Activated effector memory CD4-positive, alpha-beta T cell treated with anti-CD3 and anti-CD28 coated beads, Interleukin-2, amount 50 U/mL, for 16 hours (primary cell): ENCODE results near the gene GPR162.
A peak's percentile ranks its signal among the peaks of the same experiment; 100 is the strongest.

Experiments used
- DNase-seq: peaks from one replicate; pipeline ENCODE4 v3.0.0-alpha.2; 2020

Gene GPR162

DNA sequence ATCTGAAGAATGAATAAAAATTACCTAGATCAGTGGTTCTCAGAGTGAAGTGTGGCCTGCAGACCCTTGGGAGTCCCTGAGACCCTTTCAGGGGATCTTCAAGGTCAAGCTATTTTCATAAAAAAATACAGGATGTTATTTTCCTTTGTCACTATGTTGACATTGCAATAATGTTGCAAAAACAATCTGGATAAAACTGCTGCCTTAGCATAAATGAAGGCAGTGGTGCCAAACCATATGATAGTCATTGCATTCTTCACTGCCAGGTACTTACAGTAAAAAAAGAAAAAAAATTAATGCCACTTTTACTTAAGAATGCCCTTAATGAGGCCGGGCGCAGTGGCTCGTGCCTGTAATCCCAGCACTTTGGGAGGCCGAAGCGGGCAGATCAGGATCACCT is 34.3 kb upstream of the GPR162 start:
- no peak for DNase-seq

DNA sequence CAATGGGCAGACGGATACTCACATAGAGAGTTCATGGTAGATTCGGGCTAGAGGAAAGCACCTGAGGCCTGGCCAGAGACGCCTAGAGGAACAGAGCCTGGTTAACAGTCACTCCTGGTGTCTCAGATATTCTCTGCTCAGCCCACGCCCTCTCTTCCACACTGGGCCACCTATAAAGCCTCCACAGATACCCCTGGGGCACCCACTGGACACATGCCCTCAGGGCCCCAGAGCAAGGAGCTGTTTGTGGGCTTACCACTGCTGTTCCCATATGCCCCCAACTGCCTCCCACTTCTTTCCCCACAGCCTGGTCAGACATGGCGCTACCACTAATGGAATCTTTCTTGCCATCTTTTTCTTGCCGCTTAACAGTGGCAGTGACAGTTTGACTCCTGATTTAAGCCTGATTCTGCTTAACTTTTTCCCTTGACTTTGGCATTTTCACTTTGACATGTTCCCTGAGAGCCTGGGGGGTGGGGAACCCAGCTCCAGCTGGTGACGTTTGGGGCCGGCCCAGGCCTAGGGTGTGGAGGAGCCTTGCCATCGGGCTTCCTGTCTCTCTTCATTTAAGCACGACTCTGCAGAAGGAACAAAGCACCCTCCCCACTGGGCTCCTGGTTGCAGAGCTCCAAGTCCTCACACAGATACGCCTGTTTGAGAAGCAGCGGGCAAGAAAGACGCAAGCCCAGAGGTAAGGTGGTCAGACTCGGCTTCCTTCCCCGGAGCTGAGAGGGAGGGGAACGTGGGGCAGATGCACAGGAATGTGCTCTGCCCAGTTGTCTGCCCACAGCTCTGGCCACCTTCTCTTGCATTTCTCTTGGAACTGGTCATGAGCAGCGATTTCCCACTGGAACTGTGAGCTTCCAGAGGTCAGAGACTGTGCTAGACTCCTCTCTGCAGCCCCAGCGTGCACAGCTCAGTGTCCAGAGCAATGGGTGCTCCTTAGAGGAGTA is 32.4 kb upstream of the GPR162 start, which contains the start of gene CD4:
Gene CD4 (plus strand): TSS at position 557 of the 953 bp plus-strand sequence. CDS start 10,611 bp downstream, outside the sequence.
- DNase-seq = peak; percentile 90

DNA sequence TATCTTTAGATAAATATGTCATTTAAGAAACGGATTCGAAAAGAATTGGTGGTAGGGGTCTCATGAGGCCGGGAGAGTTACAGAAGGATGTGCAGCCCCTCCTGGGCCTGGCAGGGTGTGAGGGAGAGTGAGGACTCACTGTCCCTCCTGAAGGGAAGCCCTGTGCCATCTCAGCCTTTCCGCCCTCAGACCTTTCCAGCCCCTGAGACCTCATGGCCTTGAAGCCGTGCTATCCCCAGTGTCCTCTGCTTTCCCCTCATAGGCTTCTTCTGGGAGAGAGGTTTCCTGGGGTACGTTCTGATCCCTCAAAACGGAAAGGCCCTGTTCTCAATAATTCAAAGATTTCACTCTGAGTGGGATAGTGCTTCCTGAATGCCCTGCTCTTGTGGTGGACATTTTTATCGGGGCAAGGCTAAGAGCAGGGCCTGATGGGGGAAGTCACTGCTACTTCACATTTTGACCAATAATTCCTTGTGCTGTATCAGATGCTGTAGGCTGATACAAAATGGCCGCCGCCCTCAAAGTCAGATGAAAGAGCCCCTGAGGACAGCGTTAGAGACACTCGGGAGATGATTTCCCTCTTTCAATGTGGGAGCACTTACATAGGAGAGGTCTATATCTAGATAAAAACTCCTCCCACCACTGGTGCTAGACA is 31.0 kb upstream of the GPR162 start:
- peak; percentile 83 for DNase-seq

DNA sequence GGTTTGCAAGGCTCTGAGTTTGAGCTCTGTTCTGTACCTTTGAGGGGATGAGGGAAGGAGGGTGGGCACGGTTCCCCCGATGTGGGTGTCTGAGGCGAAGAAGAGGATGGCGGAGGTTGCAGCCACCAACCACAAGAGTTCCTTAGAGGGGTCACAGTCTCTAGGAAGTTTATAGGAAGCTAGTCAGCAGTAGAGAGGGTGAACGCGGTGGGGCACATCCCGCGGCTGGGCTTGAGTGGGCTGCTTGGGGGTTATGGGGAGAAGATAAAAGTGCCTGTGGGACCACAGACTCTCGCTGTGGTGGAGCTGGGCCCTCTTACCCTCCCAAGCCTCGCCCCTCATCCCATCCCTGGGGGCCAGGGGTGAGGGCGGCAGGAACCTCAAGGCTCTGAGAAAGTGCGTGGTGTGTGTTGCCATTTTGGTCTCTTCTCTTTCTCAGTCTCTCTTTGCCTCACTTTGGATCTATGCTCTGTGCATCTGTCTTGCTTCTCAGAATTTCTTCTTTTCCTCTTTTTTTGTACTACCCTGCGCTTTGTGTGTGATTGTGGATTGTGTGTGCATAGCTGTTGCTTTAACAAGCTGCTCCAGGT is 29.6 kb upstream of the GPR162 start:
- DNase-seq = peak; percentile 73

DNA sequence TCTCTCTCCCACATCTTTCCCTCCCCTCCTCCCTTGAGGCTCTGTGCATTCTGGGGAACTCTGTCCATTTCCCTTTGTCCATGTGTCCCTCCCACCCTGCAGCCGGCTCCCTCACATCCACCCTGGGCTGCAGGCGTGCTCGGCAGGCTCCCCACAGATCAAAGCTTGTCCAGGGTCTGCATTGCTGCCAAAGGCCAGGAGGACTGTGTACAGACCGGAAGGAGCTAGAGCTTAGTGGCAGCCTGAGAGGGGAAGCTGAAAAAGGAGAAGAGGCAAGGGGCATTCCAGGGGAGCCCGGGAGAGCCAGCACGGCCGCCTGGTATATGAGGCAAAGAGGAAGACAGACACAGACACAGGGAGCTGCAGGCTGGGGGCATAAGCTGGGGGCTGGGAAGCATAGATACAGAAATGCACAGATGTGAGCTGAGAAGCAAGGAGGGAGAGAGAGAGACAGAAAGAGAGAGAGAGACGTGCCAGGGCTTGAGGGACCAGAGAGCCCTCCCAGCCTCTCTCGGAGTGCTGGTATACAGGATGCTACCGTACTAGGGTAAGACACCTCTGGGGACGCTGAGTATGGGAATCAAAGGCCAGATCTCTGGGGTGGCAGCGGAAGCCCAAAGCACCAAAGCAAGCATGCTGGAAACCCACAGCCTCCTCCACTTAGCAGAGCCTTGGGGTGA is 29.0 kb upstream of the GPR162 start:
- peak; percentile 75 for DNase-seq

DNA sequence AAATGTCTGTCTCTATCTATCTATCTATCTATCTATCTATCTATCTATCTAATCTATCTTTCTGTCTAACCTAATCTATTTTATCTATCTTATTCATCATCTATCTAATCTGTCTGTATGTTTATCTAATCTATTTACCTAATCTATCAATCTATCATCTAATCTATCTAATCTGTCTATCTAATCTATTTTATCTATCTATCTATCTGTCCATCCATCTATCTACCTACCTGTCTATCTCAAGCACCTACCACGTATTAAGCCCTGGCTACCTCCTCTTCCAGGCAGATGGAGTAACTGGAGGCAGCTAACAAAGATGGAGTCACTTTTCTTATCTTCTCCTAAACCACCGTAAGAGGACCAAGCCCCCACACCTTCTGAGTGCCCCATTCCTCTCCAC is 26.5 kb upstream of the GPR162 start:
- DNase-seq = no peak

DNA sequence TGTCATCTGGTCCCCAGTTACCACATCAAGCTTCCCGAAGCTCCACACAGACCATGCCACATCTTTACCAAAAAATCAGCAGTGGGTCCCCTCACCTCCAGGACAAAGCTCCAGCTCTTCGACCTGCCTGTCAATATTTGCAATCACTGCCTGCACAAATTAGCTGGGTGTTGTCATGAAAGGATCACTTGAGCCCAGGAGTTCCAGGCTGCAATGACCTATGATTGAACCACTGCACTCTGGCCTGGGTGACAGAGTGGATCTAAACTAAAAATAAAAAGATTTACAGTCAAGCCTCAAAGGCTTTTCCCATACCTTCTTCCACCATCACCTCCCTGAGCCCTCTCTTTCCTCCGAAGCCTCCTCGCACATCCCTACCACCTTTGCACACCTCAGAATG is 25.0 kb upstream of the GPR162 start:
- no peak for DNase-seq

DNA sequence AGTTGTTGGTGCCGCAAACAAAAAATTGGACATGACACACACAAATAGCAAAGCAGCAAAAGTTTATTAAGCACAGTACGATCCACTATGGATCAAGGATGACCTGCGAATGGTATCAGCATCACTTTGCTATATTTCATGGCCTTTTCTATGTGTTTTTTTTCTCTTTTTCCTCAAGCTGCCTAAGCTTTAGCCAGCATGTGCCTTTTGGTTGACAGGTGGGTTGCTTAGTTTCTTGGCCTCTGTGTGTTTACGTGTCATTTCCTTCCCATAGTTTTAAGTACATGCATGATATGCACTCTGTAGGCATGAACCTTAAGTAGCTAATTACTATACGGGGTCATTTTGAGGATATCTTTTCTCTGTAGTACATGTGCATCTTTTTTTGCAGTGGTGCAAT is 22.5 kb upstream of the GPR162 start:
- DNase-seq = no peak

DNA sequence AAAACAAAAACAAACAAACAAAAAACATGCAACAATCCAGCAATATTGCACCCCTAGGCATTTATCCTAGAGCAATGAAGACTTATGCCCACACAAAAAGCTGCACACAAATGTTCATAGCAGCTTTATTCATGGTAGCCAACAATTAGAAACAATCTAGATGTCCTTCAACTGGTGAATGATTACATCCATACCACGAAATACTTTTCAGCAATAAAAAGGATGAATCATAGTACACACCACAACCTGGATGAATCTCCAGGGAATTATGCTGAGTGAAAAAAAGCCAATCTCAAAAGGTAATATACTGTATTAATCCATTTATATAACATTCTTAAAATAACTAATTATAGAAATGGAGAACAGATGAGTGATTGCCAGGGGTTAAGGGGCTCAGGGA is 14.5 kb upstream of the GPR162 start:
- DNase-seq = no peak

DNA sequence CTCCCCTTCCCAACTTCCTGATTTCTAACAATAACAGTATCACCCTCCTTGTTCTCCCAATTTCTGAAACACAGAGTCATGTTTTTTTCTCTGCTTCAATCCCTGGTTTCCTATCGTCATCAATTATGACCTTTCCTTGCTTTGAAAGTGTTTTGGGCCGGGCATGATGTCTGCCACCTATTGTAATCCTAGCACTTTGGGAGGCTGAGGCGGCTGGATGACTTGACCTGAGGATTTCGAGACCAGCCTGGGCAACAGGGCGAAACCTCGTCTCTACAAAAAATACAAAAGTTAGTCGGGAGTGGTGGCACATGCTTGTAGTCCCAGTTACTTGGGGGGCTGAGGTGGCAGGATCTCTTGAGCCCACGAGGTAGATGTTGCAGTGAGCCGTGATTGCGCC is 12.6 kb upstream of the GPR162 start:
- DNase-seq = no peak

DNA sequence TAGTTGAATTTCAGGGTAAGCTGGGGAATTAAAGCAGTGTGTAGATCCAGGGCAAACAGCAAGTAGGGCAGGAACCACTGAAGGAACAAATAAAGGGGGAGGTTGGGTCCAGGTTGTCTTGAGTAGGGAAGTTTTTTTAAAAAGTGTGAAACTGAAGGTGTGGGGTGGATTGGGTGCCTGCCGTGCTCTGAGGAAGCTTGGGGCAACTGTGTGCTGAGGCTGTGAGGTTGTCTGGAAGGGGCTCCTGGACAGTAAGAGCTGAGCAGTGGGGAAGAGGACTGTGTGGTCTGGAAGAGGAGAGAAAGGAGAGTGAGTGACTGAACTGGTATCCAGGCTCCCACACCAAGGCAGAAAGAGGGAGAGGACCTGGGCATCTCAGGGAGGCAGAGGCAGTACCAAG is 10.9 kb upstream of the GPR162 start:
- no peak for DNase-seq

DNA sequence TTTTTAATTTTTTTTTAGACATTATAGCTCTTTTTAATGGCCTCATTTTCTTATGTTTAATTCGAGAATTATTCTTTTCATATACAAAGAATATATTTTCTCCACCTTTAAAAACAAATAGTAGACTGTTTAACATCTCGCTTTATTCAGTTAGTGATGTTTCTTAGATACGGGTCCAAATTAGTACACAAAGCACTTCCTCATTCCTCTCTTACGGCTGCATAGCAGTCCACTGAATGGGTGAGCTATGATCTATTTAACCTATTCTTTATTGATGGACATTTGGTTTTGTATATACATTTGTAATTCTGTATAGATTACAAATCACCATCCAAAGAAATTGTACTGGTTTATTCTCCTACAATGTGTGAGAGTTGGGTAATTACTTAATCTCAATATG is 8.3 kb upstream of the GPR162 start:
- no peak for DNase-seq

DNA sequence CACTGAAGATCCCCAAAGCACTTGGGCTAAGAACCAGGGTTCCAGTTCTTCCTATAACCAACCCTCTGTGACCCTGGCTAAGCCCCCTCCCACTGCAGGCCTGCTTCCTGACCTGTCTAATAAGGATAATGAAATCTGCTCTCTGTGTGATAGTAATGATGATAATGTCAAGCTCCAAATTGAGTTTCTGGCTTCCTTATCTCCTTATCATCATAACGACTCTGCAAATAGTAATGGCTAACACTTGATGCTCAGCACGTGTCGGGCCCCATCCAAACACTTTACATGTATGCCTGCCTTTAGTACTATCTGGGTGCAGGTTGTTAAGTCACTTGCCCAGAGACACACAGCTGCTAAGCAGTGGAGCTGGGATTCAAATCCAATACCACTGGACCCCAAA is 5.0 kb upstream of the GPR162 start:
- no peak for DNase-seq

DNA sequence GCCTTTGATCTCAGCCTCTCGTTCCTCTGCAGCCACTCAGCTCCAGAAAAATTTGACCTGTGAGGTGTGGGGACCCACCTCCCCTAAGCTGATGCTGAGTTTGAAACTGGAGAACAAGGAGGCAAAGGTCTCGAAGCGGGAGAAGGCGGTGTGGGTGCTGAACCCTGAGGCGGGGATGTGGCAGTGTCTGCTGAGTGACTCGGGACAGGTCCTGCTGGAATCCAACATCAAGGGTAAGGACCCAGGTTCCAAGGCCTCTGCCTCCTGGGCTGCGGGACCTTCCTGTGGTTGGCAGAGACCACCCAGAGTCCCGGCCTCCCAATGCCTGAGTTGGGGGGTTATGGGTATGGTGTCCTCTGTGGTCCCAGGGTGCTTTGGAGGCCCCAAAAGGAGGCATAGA is 4.5 kb upstream of the GPR162 start:
- no peak for DNase-seq

DNA sequence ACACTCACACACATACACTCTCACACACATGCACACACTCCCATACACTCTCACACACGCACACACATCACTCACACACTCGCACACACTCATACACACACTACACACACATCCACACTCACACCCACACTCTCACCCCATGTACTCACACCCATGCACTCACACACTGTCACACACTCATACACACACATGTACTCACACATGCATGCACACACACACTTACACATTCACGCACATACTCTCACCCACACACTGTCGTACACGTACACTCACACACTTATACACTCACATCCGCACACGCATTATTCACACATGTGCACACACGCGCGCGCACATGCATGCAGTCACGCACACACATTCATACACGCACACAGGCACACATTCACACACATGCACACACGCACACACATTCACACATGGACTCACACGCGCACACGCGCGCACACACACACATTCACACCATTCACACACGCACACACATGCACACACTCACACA is 3.9 kb upstream of the GPR162 start:
- DNase-seq = no peak

DNA sequence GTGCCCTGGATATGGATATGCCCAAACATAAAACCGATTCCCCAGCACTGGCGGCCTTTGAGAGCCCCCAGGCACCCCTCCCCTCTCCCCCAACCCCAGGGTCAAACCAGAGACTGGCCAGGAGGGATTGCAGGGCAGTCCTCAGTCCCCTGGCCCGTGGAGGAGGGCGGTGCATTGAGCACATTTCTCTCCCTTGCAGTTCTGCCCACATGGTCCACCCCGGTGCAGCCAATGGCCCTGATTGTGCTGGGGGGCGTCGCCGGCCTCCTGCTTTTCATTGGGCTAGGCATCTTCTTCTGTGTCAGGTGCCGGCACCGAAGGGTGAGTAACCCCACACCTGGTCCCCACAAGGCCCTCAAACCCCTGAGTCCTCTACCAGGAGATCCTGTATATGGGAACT is 3.4 kb upstream of the GPR162 start:
- no peak for DNase-seq

DNA sequence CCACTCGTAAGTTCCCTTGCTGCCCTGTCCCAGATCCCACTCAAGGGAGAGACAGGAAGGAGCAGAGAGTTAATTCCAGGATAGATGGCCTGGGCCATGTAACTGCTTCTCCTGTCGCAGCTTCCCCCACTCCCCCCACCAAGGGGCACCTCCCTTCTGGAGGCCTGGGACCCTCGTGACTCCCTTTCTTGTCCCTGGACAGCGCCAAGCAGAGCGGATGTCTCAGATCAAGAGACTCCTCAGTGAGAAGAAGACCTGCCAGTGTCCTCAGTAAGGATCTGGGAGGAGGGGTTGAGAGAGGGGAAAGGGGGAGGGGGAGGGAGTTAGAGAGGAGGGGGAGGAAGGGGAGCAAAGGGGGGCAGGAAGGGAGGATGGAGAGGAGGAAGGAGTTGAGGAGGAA is 3.0 kb upstream of the GPR162 start:
- DNase-seq = no peak

DNA sequence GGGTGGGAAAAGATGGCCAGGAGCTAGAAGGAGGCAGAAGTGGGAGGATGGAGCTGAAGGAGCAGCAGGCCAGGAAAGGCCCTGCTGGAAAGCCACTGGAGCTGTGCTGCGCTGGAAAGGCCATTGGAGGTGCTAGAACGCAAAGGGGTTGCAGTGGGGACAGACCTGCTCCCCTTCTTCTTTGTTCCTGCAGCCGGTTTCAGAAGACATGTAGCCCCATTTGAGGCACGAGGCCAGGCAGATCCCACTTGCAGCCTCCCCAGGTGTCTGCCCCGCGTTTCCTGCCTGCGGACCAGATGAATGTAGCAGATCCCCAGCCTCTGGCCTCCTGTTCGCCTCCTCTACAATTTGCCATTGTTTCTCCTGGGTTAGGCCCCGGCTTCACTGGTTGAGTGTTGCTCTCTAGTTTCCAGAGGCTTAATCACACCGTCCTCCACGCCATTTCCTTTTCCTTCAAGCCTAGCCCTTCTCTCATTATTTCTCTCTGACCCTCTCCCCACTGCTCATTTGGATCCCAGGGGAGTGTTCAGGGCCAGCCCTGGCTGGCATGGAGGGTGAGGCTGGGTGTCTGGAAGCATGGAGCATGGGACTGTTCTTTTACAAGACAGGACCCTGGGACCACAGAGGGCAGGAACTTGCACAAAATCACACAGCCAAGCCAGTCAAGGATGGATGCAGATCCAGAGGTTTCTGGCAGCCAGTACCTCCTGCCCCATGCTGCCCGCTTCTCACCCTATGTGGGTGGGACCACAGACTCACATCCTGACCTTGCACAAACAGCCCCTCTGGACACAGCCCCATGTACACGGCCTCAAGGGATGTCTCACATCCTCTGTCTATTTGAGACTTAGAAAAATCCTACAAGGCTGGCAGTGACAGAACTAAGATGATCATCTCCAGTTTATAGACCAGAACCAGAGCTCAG is 2.3 kb upstream of the GPR162 start:
- no peak for DNase-seq

DNA sequence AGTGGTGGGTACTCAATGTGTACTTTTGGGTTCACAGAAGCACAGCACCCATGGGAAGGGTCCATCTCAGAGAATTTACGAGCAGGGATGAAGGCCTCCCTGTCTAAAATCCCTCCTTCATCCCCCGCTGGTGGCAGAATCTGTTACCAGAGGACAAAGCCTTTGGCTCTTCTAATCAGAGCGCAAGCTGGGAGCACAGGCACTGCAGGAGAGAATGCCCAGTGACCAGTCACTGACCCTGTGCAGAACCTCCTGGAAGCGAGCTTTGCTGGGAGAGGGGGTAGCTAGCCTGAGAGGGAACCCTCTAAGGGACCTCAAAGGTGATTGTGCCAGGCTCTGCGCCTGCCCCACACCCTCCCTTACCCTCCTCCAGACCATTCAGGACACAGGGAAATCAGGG is 1.5 kb upstream of the GPR162 start:
- DNase-seq = no peak

DNA sequence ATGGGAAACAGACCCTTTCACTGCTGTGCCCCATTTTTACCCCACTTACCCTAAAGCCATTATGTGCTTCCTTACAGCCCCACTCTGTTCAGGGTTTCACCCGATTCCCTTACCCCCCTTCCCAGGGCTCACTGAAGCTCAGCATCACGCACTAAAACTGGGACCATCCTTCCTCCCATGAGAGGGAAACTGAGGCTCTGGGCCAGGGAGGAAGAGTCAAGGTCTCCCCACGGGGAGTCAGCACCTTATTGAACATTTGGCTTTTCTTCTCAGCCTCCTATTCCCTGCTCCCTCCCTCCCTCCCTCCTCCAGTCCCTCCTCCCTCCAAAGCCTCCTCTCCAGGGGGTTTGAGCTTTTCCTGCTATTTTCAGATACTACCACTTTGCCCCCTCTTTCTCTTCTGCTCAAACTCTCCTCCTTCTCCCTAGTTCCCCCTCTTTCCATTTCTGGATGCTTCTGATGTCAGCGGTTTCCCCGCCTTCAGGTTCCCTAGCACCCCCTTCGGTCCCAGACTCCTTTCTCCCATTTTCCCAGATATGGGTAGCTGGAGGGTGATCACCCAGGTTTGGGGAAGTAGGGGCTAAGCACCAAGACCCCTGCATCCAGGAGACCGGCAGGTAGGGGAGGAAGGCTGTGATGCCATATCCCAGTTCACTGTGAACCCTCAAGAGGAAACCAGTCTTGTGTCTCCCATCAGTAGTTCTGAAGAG is 960 bp downstream of the GPR162 start:
- no peak for DNase-seq
